Neural crest cell (in vitro differentiated cells): ENCODE measurements around the gene GPR173. TPM values are rescaled to one million over a fixed set of nuclear protein-coding genes. Genes with fewer than 3 reads are reported as not detected.

Experiments used
- DNase-seq: peaks from one replicate; pipeline ENCODE4 v3.0.0; 2021; ENCODE audit warnings: low read depth, mixed read lengths, low spot score
- H3K27ac Mint-ChIP-seq: one replicate; pipeline ENCODE4 v1.8.0; 2021; ENCODE audit warnings: mild to moderate bottlenecking, mixed read lengths; ENCODE audit not compliant: unreplicated experiment
- H3K27me3 Mint-ChIP-seq: 2 replicates; pipeline ENCODE4 v1.8.0; 2021; ENCODE audit warnings: low read depth, mild to moderate bottlenecking, mixed read lengths
- H3K36me3 Mint-ChIP-seq: 2 replicates; pipeline ENCODE4 v1.8.0; 2021; ENCODE audit warnings: low read depth, mild to moderate bottlenecking, mixed read lengths
- H3K4me1 Mint-ChIP-seq: 2 replicates; pipeline ENCODE4 v1.8.0; 2021; ENCODE audit warnings: mixed read lengths
- H3K4me3 Mint-ChIP-seq: one replicate; pipeline ENCODE4 v1.8.0; 2021; ENCODE audit warnings: mild to moderate bottlenecking, mixed read lengths
- H3K9me3 Mint-ChIP-seq: 2 replicates; pipeline ENCODE4 v1.8.0; 2021; ENCODE audit warnings: mixed read lengths
- CTCF ChIP-seq: fragments of 200-600 bp; sonication (generic); conservative IDR thresholded peaks from 2 replicates; pipeline ENCODE4 v1.5.0; 2021; ENCODE audit warnings: antibody characterized with exemption, mild to moderate bottlenecking
- total RNA-seq: library from RNA; stranded (reverse); gene quantifications from 2 replicates; pipeline ENCODE4 v1.2.1, GENCODE V29; 2021

GPR173 gene
- total RNA-seq, 1 donor from 2014 or later: 13.0 TPM

DNA sequence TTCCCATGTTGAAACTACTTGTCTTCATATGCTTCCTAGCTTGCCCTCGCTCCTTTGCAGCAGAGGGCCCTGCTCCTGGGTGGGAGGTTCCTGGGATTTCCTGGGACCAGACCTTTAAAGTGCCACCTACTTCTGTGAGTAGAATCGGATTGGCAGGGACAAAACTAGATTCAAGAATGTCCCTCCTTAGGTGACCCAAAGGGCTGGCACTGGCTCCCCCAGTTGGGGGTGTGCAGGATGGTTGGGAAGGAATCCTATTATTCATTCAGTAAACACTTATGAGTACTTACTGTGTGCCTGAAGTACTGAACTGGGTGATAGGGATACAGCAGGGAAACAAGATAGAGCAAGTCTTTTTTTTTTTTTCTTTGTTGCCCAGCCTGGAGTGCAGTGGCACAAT, 42.8 kb downstream of the GPR173 start:
- H3K27ac Mint-ChIP-seq: no peak overlapping the region
- peaks cover 55% of the 10 kb centered on the region for H3K4me1 Mint-ChIP-seq
- no peak for TF ChIP-seq CTCF
- no peaks in the 10 kb centered on the region for H3K36me3 Mint-ChIP-seq
- no peaks in the 10 kb centered on the region for H3K27me3 Mint-ChIP-seq
- H3K4me3 Mint-ChIP-seq: peak overlapping the region; percentile 59
- no peak for DNase-seq
- H3K9me3 Mint-ChIP-seq: no peaks in the 10 kb centered on the region

GRCh38 chrX:53093177-53093655, 44.6 kb downstream of the GPR173 start:
- H3K4me1 Mint-ChIP-seq: peaks cover 38% of the 10 kb centered on the region
- H3K4me3 Mint-ChIP-seq: peak overlapping the region; percentile 95
- H3K27me3 Mint-ChIP-seq: no peaks in the 10 kb centered on the region
- DNase-seq: peak; percentile 64
- peak overlapping the region; percentile 96 for H3K27ac Mint-ChIP-seq
- TF ChIP-seq CTCF: peak; percentile 65
- H3K36me3 Mint-ChIP-seq: no peaks in the 10 kb centered on the region
- no peaks in the 10 kb centered on the region for H3K9me3 Mint-ChIP-seq

DNA sequence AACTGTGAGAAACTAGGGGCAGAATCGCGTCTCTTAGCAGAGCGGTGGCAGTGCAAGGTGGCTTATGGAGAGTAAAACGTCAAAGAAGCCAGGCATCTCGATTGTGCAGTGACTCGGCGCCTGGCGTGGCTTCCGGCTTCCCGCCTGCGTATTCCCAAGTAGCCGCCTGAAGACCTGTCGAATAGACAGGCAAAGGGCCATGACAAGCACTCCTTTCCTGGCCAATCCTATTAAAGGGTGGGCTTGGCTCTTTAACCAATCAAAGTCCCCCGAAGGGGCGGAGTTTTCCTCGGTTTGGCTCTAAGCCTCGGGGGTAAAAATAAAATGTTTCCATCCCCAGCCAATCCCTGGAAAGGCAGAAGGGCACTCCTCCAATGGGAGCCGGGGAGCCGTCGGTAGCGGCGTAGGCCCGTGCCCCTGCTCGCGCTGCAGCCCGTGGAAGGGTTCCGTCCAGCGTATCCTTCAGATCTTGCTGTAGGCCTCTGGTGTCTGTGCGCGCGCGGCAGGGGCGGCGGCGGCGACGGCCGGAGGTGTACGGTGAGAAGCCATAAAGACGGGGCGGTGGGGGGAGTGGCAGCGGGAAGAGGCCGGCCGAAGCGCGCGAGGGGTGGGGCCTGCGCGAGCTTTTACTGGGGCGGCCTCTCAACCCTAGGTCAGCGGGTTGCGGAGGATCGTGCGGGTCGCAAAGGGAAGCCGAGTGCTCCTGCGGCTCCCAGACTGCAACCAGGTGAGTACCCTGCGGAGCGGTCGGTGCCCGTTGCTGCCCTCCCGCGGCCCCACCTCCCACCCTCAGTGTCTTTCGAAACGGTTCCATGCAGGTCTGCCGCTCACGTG, 45.4 kb downstream of the GPR173 start, which contains the start of gene KANTR:
Gene KANTR (plus strand): TSS at position 395 of the 834 bp plus-strand sequence. CDS start 30,131 bp downstream, outside the sequence.
- Mint-ChIP-seq H3K4me1 (peaks cover 31% of the 10 kb centered on the region), H3K27me3 (no peaks in the 10 kb centered on the region), H3K27ac (peak within 1 kb of the TSS; percentile 96), H3K9me3 (no peaks in the 10 kb centered on the region), H3K36me3 (no peaks in the 10 kb centered on the region), H3K4me3 (peak within 1 kb of the TSS; percentile 95)
- peak; percentile 71 for DNase-seq
- no peak for TF ChIP-seq CTCF

DNA sequence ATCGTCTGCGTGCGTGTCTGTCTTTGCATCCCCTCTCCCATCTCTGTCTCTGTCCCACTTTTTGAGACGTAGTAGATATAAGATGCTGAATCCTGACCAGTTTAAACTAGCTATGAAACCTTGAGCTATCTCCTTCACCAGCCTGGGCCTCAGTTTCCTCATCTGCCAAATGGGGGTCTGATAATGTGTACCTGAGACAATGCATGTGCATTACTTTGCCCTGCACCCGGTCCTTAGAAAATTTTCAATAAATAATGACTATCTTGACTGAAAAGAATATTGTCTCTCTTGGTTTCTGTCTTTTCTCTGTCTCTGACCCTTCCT, 46.0 kb downstream of the GPR173 start:
- no peak for DNase-seq
- Mint-ChIP-seq H3K4me1 (peaks cover 26% of the 10 kb centered on the region), H3K27ac (peak overlapping the region; percentile 84), H3K36me3 (peaks cover 3% of the 10 kb centered on the region), H3K27me3 (no peaks in the 10 kb centered on the region), H3K4me3 (peak overlapping the region; percentile 95), H3K9me3 (peaks cover 3% of the 10 kb centered on the region)
- TF ChIP-seq CTCF: no peak

DNA sequence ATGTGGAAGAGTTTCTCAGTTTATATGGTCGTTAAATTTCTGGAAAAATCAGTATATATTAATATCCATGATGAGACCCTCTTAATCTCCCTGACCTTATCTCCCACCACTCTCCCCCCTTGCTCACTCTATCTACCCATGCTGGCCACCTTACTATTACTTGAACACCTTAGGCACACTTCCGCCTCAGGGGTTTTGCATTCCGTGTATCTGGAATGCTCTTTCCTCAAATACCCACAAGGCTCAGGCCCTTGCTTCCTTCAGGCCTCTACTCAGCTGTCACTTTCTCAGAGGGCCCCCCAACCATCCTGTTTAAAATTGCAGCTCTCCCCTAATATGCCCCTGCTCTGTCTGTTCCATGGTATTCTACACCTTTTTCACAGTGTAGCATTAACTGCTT, 47.2 kb downstream of the GPR173 start:
- H3K4me3 Mint-ChIP-seq: peak overlapping the region; percentile 50
- peaks cover 3% of the 10 kb centered on the region for H3K36me3 Mint-ChIP-seq
- H3K9me3 Mint-ChIP-seq: peaks cover 3% of the 10 kb centered on the region
- no peak for TF ChIP-seq CTCF
- peaks cover 26% of the 10 kb centered on the region for H3K4me1 Mint-ChIP-seq
- H3K27me3 Mint-ChIP-seq: no peaks in the 10 kb centered on the region
- no peak overlapping the region for H3K27ac Mint-ChIP-seq
- DNase-seq: no peak
